ENCODE data around the gene LSMEM2.

LSMEM2 gene

GRCh38 chr3:50293079-50293801 lies 14.4 kb downstream of the LSMEM2 start:
- FAIRE-seq: no peak
- no peak for DNase-seq (ENCODE audit: insufficient read length, low spot score)

GRCh38 chr3:50294089-50294488 lies 15.2 kb downstream of the LSMEM2 start:
- FAIRE-seq (no peak), DNase-seq (ENCODE audit: insufficient read length, low spot score) (no peak)

More at GRCh38 chr3:50293079-50293801, 14.4 kb downstream of the LSMEM2 start:
- TF ChIP-seq, protein P1, sequence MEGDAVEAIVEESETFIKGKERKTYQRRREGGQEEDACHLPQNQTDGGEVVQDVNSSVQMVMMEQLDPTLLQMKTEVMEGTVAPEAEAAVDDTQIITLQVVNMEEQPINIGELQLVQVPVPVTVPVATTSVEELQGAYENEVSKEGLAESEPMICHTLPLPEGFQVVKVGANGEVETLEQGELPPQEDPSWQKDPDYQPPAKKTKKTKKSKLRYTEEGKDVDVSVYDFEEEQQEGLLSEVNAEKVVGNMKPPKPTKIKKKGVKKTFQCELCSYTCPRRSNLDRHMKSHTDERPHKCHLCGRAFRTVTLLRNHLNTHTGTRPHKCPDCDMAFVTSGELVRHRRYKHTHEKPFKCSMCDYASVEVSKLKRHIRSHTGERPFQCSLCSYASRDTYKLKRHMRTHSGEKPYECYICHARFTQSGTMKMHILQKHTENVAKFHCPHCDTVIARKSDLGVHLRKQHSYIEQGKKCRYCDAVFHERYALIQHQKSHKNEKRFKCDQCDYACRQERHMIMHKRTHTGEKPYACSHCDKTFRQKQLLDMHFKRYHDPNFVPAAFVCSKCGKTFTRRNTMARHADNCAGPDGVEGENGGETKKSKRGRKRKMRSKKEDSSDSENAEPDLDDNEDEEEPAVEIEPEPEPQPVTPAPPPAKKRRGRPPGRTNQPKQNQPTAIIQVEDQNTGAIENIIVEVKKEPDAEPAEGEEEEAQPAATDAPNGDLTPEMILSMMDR (IDR thresholded peaks at IDR 0.05; ENCODE audit: insufficient read depth, missing control alignments): no peak

GRCh38 chr3:50294492-50295403 lies 15.9 kb downstream of the LSMEM2 start:
- TF ChIP-seq, protein P1 (IDR thresholded peaks at IDR 0.05; ENCODE audit: insufficient read depth, missing control alignments): no peak
- FAIRE-seq: no peak

More at GRCh38 chr3:50294089-50294488, 15.2 kb downstream of the LSMEM2 start:
- TF ChIP-seq, protein P1 (IDR thresholded peaks at IDR 0.05; ENCODE audit: insufficient read depth, missing control alignments): no peak

DNA sequence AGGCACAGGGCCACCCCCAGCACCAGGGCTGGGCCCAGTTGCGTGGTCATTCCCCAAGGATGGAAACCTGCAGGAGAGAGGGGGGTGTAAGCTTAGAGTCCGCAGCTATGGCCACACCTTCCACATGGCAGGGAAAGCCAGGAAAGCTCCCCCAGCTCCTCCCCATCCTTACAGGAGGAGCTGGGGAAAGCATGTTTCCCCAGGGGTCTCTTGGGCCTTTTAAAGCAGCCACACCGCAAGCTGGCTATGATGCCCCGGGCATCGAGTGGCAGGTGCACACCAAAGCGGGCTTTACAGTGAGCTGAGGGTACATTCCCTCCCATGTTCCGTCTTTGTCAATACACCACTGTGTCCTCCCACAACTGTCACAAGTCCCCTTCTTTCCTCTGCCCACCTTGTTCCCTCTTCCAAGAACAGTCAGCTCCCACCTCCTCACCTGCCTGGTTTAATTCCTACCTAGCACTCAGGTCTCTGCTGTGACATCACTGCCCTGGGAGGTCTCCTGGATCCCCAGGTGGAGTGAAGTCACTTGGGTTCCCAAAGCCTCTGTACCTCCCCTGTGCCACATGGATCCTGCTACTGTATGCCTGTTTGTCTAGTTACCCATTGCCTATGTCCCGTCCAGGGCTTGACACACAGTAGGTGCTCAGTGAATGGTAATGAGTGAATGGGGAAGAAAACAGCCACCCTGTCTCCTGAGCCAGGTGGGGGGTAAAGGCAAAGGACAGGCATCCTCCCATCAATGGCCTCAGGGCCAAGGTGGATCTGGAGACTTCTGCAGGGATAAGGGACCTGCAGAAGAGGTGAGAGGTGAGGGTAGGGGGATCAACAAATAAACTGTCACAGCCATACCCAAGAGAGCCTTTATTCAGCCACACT lies 16.9 kb downstream of the LSMEM2 start:
- TF ChIP-seq, protein P1 (IDR thresholded peaks at IDR 0.05; ENCODE audit: insufficient read depth, missing control alignments): no peak
- FAIRE-seq: no peak
- no peak for DNase-seq (ENCODE audit: insufficient read length, low spot score)

More at GRCh38 chr3:50294492-50295403, 15.9 kb downstream of the LSMEM2 start:
- DNase-seq (ENCODE audit: insufficient read length, low spot score): no peak

GRCh38 chr3:50296721-50297383 lies 18.0 kb downstream of the LSMEM2 start:
- DNase-seq (ENCODE audit: insufficient read length, low spot score) (no peak), FAIRE-seq (no peak)
- TF ChIP-seq, protein P1 (IDR thresholded peaks at IDR 0.05; ENCODE audit: insufficient read depth, missing control alignments): no peak

- DNase-seq (ENCODE audit: insufficient read length, low spot score): no peak
- FAIRE-seq: no peak
- TF ChIP-seq, protein P1 (IDR thresholded peaks at IDR 0.05; ENCODE audit: insufficient read depth, missing control alignments): no peak
Observed at GRCh38 chr3:50297384-50297775, 18.5 kb downstream of the LSMEM2 start.

All from D721Med (cell line).